H1 (cell line): ENCODE data around the gene RHOH. TPM values are rescaled to one million over a fixed set of nuclear protein-coding genes. Genes with fewer than 3 reads are reported as not detected.

Source experiments
- CTBP2 ChIP-seq: IDR thresholded peaks from 2 replicates; pipeline ENCODE4 v1.7.0; 2011; ENCODE audit warnings: borderline replicate concordance, mild to moderate bottlenecking, moderate library complexity, mixed read lengths, low read length; ENCODE audit not compliant: insufficient read depth, insufficient read length
- JUND ChIP-seq: IDR thresholded peaks from 2 replicates; pipeline ENCODE4 v1.6.1; 2011; ENCODE audit warnings: mild to moderate bottlenecking, improper control_type of control experiment, low read length
- POU5F1 ChIP-seq: IDR thresholded peaks from 2 replicates; pipeline ENCODE4 v1.6.1; 2011; ENCODE audit warnings: low read depth, mild to moderate bottlenecking, low read length, moderate library complexity
- SP2 ChIP-seq: IDR thresholded peaks from 2 replicates; pipeline ENCODE4 v1.6.1; 2012; ENCODE audit warnings: mild to moderate bottlenecking, low read length, inconsistent platforms
- TBP ChIP-seq: IDR thresholded peaks from 2 replicates; pipeline ENCODE4 v1.6.1; 2011; ENCODE audit warnings: low read depth, low read length, improper control_type of control experiment
- TEAD4 ChIP-seq: IDR thresholded peaks from 2 replicates; pipeline ENCODE4 v1.6.1; 2012; ENCODE audit warnings: low read depth, low read length, inconsistent platforms, mixed read lengths
- ZNF274 ChIP-seq: IDR thresholded peaks from 2 replicates; pipeline ENCODE4 v1.7.0; 2012; ENCODE audit warnings: low read length, borderline replicate concordance; ENCODE audit errors: extremely low read depth
- polyA plus RNA-seq, 7 experiments: library from polyadenylated mRNA; depleted of rRNA in 3 of 7; stranded (reverse) in 5 of 7; unstranded in 2 of 7; fragments of >200 nt in 5 of 7; fragments of 200-250 nt in 2 of 7; gene quantifications; 1 replicate in 5 of 7; 2 replicates in 1 of 7; 4 replicates in 1 of 7; pipeline versions ENCODE4 v1.2.1 to v1.2.3, GENCODE V29; 2011 to 2013; ENCODE audit warnings: missing spikeins in 2 of 7, mixed read lengths in 2 of 7
- total RNA-seq: library from RNA; stranded (reverse); fragmentation: NEBNext Ultra II Directional; extraction: Animal tissue kit (Norgen Biotek cat#: 25700); gene quantifications from 2 replicates; pipeline ENCODE4 v1.2.1, GENCODE V29; 2021
- TF ChIP-seq, protein P1 (sequence below), 3 experiments: IDR thresholded peaks; 1 replicate in 2 of 3; 2 replicates in 1 of 3; pipeline versions ENCODE4 v1.5.1 to v1.6.1; 2011; ENCODE audit warnings: low read length in 3 of 3, mild to moderate bottlenecking in 3 of 3, inconsistent platforms in 2 of 3, low read depth in 1 of 3, moderate library complexity in 1 of 3; ENCODE audit not compliant: insufficient read depth in 1 of 3; ENCODE audit errors: control extremely low read depth in 1 of 3

The RHOH gene
- total and polyA plus RNA-seq, 2 of the 8 experiments (the other 6 are each of a cell fraction or from before 2014, with no cell fraction given) = 5.9 to 6.9 TPM

DNA sequence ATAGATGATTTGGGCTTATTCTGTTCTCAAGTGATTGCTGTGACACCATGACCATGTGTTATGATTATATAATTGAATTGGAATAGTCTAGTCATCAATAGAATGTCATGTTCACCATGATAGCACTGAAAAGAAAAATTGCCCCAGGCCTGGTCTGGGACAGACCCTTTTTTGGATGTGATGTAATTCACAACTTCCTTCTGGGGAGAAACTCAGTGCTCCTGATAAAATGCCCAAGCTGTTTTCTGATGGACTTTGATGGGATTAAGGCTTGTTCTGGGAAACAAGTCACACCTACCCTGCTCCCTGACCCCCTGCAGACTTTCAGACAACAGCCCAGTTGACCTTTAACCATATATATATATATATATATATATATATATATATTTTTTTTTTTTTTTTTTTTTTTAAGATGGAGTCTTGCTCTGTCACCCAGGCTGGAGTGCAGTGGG is 65.3 kb downstream of the RHOH start (continued):
- TF ChIP-seq, protein P1, sequence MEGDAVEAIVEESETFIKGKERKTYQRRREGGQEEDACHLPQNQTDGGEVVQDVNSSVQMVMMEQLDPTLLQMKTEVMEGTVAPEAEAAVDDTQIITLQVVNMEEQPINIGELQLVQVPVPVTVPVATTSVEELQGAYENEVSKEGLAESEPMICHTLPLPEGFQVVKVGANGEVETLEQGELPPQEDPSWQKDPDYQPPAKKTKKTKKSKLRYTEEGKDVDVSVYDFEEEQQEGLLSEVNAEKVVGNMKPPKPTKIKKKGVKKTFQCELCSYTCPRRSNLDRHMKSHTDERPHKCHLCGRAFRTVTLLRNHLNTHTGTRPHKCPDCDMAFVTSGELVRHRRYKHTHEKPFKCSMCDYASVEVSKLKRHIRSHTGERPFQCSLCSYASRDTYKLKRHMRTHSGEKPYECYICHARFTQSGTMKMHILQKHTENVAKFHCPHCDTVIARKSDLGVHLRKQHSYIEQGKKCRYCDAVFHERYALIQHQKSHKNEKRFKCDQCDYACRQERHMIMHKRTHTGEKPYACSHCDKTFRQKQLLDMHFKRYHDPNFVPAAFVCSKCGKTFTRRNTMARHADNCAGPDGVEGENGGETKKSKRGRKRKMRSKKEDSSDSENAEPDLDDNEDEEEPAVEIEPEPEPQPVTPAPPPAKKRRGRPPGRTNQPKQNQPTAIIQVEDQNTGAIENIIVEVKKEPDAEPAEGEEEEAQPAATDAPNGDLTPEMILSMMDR (IDR thresholded peaks at IDR 0.05; ENCODE audit: control extremely low read depth in 1 of 3, insufficient read depth in 1 of 3, low read depth in 1 of 3, low read length in 3 of 3) = no peak
- no peak for TF ChIP-seq TEAD4
- TF ChIP-seq TBP = no peak
- no peak for TF ChIP-seq JUND
- TF ChIP-seq SP2 = no peak
- no peak for TF ChIP-seq ZNF274
- no peak for TF ChIP-seq POU5F1
- TF ChIP-seq CTBP2 = no peak
